HL-60 (cell line): Measurements from ENCODE around the gene EDARADD.
"Not testable (repeated sequence)": the region's sequence is repeated elsewhere in the genome, so short reads cannot be mapped to it uniquely, and the experiment has no call there.

Experiments
- DNase-seq, 2 experiments: peaks; one replicate each; pipeline ENCODE4 v3.0.0-alpha.2; 2010 to 2020; ENCODE audit warnings: low read depth in 1 of 2, low spot score in 1 of 2
- H3K27ac ChIP-seq: fragments of 250-450 bp; sonication (Bioruptor Pico); replicated peaks from 2 replicates; pipeline ENCODE4 v1.5.1; 2020; ENCODE audit warnings: mild to moderate bottlenecking, moderate library complexity
- H3K27me3 ChIP-seq: fragments of 250-450 bp; sonication (Bioruptor Pico); 2 replicates; pipeline ENCODE4 v1.5.1; 2021; ENCODE audit warnings: mild to moderate bottlenecking, moderate library complexity; ENCODE audit not compliant: insufficient read depth, poor library complexity, severe bottlenecking
- H3K4me3 ChIP-seq: replicated peaks from 2 replicates; pipeline ENCODE4 v1.5.1; 2011; ENCODE audit warnings: mild to moderate bottlenecking, control low read depth, low read length; ENCODE audit not compliant: insufficient read depth
- GABPA ChIP-seq: IDR thresholded peaks from 2 replicates; pipeline ENCODE4 v1.6.1; 2012; ENCODE audit warnings: low read depth
- POLR2AphosphoS5 ChIP-seq: IDR thresholded peaks from 2 replicates; pipeline ENCODE4 v1.6.1; 2012; ENCODE audit warnings: low read depth
- SPI1 ChIP-seq: IDR thresholded peaks from 2 replicates; pipeline ENCODE4 v1.6.1; 2012; ENCODE audit warnings: low read depth, mild to moderate bottlenecking, borderline replicate concordance
- TF ChIP-seq, protein P1 (sequence below): IDR thresholded peaks from one replicate; pipeline ENCODE4 v1.5.1; 2011; ENCODE audit warnings: low read length, control low read depth, inconsistent platforms; ENCODE audit not compliant: insufficient read depth
- TF ChIP-seq, protein P2 (sequence below): IDR thresholded peaks from 2 replicates; pipeline ENCODE4 v1.6.1; 2012; ENCODE audit warnings: low read depth; ENCODE audit not compliant: insufficient replicate concordance

EDARADD gene

DNA sequence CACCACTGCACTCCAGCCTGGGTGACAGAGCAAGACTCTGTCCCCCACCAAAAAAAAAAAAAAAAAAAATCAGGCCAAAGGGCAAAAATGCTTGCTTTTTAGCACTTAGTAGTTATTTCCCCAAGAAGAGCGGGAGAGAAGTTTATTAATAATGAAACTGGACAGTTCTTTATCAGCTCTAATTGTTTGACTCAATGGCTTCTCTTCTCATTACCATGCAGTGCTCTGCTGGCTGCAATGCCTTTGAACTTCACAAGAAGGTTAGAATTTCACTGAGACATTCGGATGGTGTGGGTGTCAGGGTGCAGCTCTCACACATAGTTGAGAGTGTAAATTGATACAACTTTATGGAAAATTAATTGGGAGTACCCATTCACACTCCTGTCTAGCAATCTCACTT lies 63.7 kb downstream of the EDARADD start:
- TF ChIP-seq SPI1, result no peak
- TF ChIP-seq POLR2AphosphoS5, result no peak
- TF ChIP-seq, protein P1, sequence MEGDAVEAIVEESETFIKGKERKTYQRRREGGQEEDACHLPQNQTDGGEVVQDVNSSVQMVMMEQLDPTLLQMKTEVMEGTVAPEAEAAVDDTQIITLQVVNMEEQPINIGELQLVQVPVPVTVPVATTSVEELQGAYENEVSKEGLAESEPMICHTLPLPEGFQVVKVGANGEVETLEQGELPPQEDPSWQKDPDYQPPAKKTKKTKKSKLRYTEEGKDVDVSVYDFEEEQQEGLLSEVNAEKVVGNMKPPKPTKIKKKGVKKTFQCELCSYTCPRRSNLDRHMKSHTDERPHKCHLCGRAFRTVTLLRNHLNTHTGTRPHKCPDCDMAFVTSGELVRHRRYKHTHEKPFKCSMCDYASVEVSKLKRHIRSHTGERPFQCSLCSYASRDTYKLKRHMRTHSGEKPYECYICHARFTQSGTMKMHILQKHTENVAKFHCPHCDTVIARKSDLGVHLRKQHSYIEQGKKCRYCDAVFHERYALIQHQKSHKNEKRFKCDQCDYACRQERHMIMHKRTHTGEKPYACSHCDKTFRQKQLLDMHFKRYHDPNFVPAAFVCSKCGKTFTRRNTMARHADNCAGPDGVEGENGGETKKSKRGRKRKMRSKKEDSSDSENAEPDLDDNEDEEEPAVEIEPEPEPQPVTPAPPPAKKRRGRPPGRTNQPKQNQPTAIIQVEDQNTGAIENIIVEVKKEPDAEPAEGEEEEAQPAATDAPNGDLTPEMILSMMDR, result no peak
- TF ChIP-seq, protein P2, sequence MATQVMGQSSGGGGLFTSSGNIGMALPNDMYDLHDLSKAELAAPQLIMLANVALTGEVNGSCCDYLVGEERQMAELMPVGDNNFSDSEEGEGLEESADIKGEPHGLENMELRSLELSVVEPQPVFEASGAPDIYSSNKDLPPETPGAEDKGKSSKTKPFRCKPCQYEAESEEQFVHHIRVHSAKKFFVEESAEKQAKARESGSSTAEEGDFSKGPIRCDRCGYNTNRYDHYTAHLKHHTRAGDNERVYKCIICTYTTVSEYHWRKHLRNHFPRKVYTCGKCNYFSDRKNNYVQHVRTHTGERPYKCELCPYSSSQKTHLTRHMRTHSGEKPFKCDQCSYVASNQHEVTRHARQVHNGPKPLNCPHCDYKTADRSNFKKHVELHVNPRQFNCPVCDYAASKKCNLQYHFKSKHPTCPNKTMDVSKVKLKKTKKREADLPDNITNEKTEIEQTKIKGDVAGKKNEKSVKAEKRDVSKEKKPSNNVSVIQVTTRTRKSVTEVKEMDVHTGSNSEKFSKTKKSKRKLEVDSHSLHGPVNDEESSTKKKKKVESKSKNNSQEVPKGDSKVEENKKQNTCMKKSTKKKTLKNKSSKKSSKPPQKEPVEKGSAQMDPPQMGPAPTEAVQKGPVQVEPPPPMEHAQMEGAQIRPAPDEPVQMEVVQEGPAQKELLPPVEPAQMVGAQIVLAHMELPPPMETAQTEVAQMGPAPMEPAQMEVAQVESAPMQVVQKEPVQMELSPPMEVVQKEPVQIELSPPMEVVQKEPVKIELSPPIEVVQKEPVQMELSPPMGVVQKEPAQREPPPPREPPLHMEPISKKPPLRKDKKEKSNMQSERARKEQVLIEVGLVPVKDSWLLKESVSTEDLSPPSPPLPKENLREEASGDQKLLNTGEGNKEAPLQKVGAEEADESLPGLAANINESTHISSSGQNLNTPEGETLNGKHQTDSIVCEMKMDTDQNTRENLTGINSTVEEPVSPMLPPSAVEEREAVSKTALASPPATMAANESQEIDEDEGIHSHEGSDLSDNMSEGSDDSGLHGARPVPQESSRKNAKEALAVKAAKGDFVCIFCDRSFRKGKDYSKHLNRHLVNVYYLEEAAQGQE, result no peak
- TF ChIP-seq GABPA, result no peak
- peaks cover 2% of the 10 kb centered on the region for H3K27me3 ChIP-seq

DNA sequence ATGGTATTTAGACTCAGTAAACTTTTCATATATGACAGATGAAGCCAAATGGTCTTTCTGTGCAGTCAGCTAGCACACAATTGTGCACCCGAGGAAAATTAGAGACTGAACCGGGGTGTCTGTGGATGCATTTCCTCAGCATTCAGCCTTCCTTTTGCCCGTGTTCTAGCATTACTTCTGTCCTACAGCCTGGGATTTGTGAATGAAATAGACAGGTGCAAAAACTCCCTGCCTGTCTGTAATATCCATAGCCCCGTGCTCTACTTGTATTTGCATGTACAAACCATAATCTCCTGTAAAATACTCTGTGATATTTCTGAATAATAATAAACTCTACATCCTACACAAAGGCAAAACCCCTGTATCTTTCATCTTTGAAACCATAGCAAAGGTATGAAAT lies 64.9 kb downstream of the EDARADD start:
- Histone ChIP-seq H3K27ac (no peak overlapping the region), H3K4me3 (no peak overlapping the region), H3K27me3 (peaks cover 4% of the 10 kb centered on the region)
- DNase-seq, result no peak
- TF ChIP-seq SPI1 (no peak), GABPA (no peak), POLR2AphosphoS5 (no peak)
- TF ChIP-seq, protein P2, result no peak
- TF ChIP-seq, protein P1, result no peak

More for the DNA sequence above, 63.7 kb downstream of the EDARADD start:
- no peak for DNase-seq
- no peak overlapping the region for H3K4me3 ChIP-seq
- H3K27ac ChIP-seq, result no peak overlapping the region

DNA sequence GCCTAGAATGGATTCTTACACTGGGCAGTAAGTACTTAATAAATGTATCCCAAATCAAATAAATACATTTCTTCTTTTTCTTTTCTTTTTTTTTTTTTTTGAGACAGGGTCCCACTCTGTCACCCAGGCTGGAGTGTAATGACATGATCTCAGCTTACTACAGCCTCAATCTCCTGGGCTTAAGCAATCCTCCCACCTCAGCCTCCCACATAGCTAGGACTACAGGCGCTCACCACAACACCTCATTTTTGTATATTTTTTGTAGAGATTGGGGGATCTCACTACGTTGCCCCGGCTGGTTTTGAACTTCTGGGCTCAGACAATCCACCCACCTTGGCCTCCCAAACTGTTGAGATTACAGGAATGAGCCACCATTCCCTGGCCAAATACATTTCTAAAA lies 66.0 kb downstream of the EDARADD start:
- TF ChIP-seq, protein P1, result no peak
- TF ChIP-seq GABPA, result no peak
- TF ChIP-seq POLR2AphosphoS5, result no peak
- no peak for TF ChIP-seq SPI1
- TF ChIP-seq, protein P2, result no peak

DNA sequence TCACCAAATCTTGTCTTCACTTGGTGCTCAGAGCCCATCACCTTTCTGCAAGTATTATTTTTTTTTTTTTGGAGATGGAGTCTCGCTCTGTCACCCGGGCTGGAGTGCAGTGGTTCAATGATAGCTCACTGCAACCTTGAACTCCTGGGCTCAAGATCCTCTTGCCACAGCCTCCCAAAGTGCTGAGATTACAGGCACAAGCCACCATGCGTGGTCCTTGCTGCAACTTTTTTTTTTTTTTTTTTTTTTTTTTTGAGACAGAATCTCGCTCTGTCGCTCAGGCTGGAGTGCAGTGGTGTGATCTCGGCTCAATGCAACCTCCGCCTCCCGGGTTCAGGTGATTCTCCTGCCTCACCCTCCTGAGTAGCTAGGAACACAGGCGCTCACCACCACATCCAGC lies 70.1 kb downstream of the EDARADD start:
- DNase-seq, H3K4me3 ChIP-seq, H3K27ac ChIP-seq, H3K27me3 ChIP-seq: not testable (repeated sequence)

More for the DNA sequence above, 66.0 kb downstream of the EDARADD start:
- DNase-seq, result no peak
- H3K27ac ChIP-seq, result no peak overlapping the region
- H3K27me3 ChIP-seq, result peaks cover 4% of the 10 kb centered on the region
- H3K4me3 ChIP-seq, result no peak overlapping the region
